ENCODE results near the gene MRPS23. TPM values are rescaled to one million over a fixed set of nuclear protein-coding genes. Genes with fewer than 3 reads are reported as not detected.

MRPS23 gene
- total and polyA plus RNA-seq, 2 of the 8 experiments (the other 6 are each of a cell fraction or from before 2014, with no cell fraction given) = 38.6 to 60.4 TPM

DNA sequence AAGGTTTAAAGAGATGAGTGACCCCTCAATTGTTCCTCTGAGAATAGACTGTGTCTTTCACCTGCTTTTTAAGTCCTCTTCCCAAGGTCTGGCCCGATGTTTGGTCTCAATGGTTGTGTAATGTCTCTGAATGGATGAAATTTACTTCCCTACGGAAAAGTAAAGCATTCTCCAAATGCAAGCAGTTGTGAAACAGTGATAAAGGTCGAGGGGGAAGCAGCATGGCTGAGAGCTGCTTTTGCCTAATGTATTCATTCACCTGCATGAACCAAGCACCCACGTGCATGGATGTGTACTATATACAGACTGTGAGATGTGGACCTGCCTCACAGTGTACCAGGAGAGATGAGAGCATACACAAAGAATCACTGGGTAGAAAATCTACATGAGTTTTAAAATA is 11.4 kb downstream of the MRPS23 start:
- Histone ChIP-seq H4K8ac (ENCODE audit: extremely low read depth, insufficient read depth, low read length) (no peak overlapping the region), H3K4me3 (ENCODE audit: extremely low read depth in 1 of 4, insufficient read depth in 2 of 4, low read depth in 3 of 4, low read length in 4 of 4) (no peak overlapping the region), H2BK20ac (ENCODE audit: low read length) (no peak overlapping the region), H3K4me2 (ENCODE audit: insufficient read depth in 1 of 2, low read depth in 2 of 2, low read length in 2 of 2) (no peak overlapping the region), H3K27me3 (replicated peaks in 1 of 4; ENCODE audit: control insufficient read depth in 3 of 4, extremely low read depth in 1 of 4, insufficient read depth in 3 of 4, low read length in 3 of 4) (no peaks in the 10 kb centered on the region), H2BK5ac (ENCODE audit: low read depth, low read length) (no peak overlapping the region), H3K27ac (ENCODE audit: low read depth, low read length) (no peak overlapping the region), H2BK12ac (ENCODE audit: low read depth, low read length) (no peak overlapping the region), H3K36me3 (ENCODE audit: control insufficient read depth in 2 of 4, insufficient read depth in 4 of 4, low read length in 3 of 4) (peaks cover 7 to 29% (median 22%) of the 10 kb centered on the region in 4 experiments), H3K4me1 (replicated peaks in 1 of 4; ENCODE audit: control insufficient read depth in 3 of 4, insufficient read depth in 4 of 4, low read length in 3 of 4) (peaks cover 0 to 5% (median 2%) of the 10 kb centered on the region in 4 experiments; a peak in 4 of 7 replicates), H3K4ac (replicated peaks; ENCODE audit: insufficient read length, low read depth, low read length) (no peak overlapping the region), H3K9me3 (ENCODE audit: insufficient read depth in 2 of 2, low read depth in 1 of 2, low read length in 1 of 2) (no peaks in the 10 kb centered on the region), H3K9ac (replicated peaks in 1 of 4; ENCODE audit: extremely low read depth in 1 of 4, low read depth in 3 of 4, low read length in 3 of 4) (no peak overlapping the region), H4K20me1 (replicated peaks in 1 of 2; ENCODE audit: control insufficient read depth in 1 of 2, insufficient read depth in 2 of 2, low read length in 2 of 2) (peaks cover 0 to 6% of the 10 kb centered on the region in 2 experiments), H2AK5ac (ENCODE audit: low read depth, low read length) (no peak overlapping the region), H3K14ac (ENCODE audit: insufficient read length) (no peak overlapping the region), H3K79me2 (ENCODE audit: control insufficient read depth in 1 of 2, insufficient read depth in 2 of 2, low read length in 2 of 2) (peaks cover 0 to 4% of the 10 kb centered on the region in 2 experiments; a peak in 1 of 4 replicates), H3K23me2 (ENCODE audit: low read depth, low read length) (no peaks in the 10 kb centered on the region; the same call in 1 of the 2 replicates), H2BK15ac (ENCODE audit: low read length) (no peak overlapping the region), H4K5ac (ENCODE audit: insufficient read length, low read depth, low read length) (no peak overlapping the region), H4K91ac (replicated peaks; ENCODE audit: insufficient read length, low read length) (no peak overlapping the region), H2AFZ (ENCODE audit: low read length) (no peak overlapping the region), H3K56ac (replicated peaks; ENCODE audit: insufficient read length, low read depth, low read length) (no peak overlapping the region), H3K18ac (ENCODE audit: extremely low read depth, low read length) (no peak overlapping the region), H3K79me1 (ENCODE audit: low read depth, low read length) (no peaks in the 10 kb centered on the region; the same call in 1 of the 2 replicates), H3K23ac (ENCODE audit: insufficient read length) (no peak overlapping the region), H2BK120ac (replicated peaks; ENCODE audit: low read depth, low read length) (no peak overlapping the region)
- 89% methylated on average over 4 of the region's 4 CpGs; no CpG with 5 or more reads in 1 of the 2 experiments for WGBS, 2 experiments (ENCODE audit: extremely low coverage in 1 of 2, insufficient coverage in 1 of 2, insufficient read length in 1 of 2, insufficient replicate concordance in 2 of 2, low coverage in 1 of 2, low lambda C conversion rate in 2 of 2, missing lambda C conversion rate in 1 of 2)
- POLR2A ChIA-PET (ENCODE audit: partially characterized antibody) = interaction anchor here (0.6 to 1.4 kb wide), 3 partner anchors 12 to 151 kb away, joined by 4 to 6 read pairs (median 4); partner anchors contain the start of gene MRPS23
- FAIRE-seq (no peak), DNase-seq (ENCODE audit: low read depth in 1 of 2, low spot score in 2 of 2) (no peak)
- TF ChIP-seq KDM5A (IDR thresholded peaks at IDR 0.05; ENCODE audit: low read length) = no peak
- TF ChIP-seq ASH2L (IDR thresholded peaks at IDR 0.05; ENCODE audit: low read length) = no peak
- CTCF ChIA-PET (ENCODE audit: partially characterized antibody) = interaction anchor here (0.6 to 1.6 kb wide), 5 partner anchors 8 to 677 kb away, joined by 3 to 7 read pairs (median 3); partner anchors contain the start of gene MRPS23
